Endothelial cell of umbilical vein (primary cell): ENCODE data around the gene ACSBG1. TPM values are rescaled to one million over a fixed set of nuclear protein-coding genes. Genes with fewer than 3 reads are reported as not detected.

Experiments used
- BruUV-seq: library from RNA; stranded (reverse); fragments of 400-500 nt; replicated peaks from 2 replicates; lab custom pipeline; 2021; lab: Mats Ljungman, UMichigan
- CTCF ChIA-PET: fragments of 300-600, 350-600 bp; sonication (Branson Sonifier 250); formaldehyde crosslinking; loops from one replicate; lab custom pipeline; 2021; ENCODE audit warnings: antibody characterized with exemption, inconsistent platforms; lab: Charles Lee
- POLR2A ChIA-PET: fragments of 300-600, 350-600 bp; sonication (Branson Sonifier 250); formaldehyde crosslinking; loops from one replicate; lab custom pipeline; 2021; ENCODE audit warnings: antibody characterized with exemption, inconsistent platforms; lab: Charles Lee
- DNase-seq: peaks from one replicate; pipeline ENCODE4 v3.0.0-alpha.2; 2011; ENCODE audit warnings: low read depth, low spot score
- FAIRE-seq: peaks from 2 replicates; lab custom pipeline; 2011; peaks lifted over from hg19 to GRCh38; lab: Jason Lieb, UNC
- H2AFZ ChIP-seq: 2 replicates; pipeline ENCODE4 v1.6.0; 2012; ENCODE audit warnings: low read depth, low read length, control low read depth, inconsistent platforms
- H3K27ac ChIP-seq: 2 replicates; pipeline ENCODE4 v1.5.1; 2011; ENCODE audit warnings: low read depth, mild to moderate bottlenecking, control low read depth, low read length, moderate library complexity; ENCODE audit not compliant: insufficient read depth
- H3K27me3 ChIP-seq, 2 experiments: 2 replicates each; pipeline versions ENCODE4 v1.6.0 to v1.6.1; 2011; ENCODE audit warnings: low read length in 2 of 2, mixed read lengths in 1 of 2; ENCODE audit not compliant: control insufficient read depth in 2 of 2, insufficient read depth in 2 of 2
- H3K36me3 ChIP-seq, 2 experiments: 2 replicates in 1 of 2; 3 replicates in 1 of 2; pipeline ENCODE4 v1.5.1; 2011; ENCODE audit warnings: low read length in 2 of 2, mild to moderate bottlenecking in 1 of 2, moderate library complexity in 1 of 2; ENCODE audit not compliant: control insufficient read depth in 2 of 2, insufficient read depth in 2 of 2; ENCODE audit errors: extremely low read depth in 1 of 2
- H3K4me1 ChIP-seq: 3 replicates; pipeline ENCODE4 v1.5.1; 2011; ENCODE audit warnings: mild to moderate bottlenecking, low read length; ENCODE audit not compliant: control insufficient read depth, insufficient read depth; ENCODE audit errors: extremely low read depth
- H3K4me2 ChIP-seq: 2 replicates; pipeline ENCODE4 v1.6.1; 2011; ENCODE audit warnings: low read length, control low read depth, mixed read lengths; ENCODE audit not compliant: insufficient read depth
- H3K4me3 ChIP-seq, 3 experiments: fragments of 200-600 bp in 1 of 3; sonication (generic), shearing (Covaris generic) in 1 of 3; replicated peaks in 1 of 3; 2 replicates each; pipeline ENCODE4 v1.5.1; 2011 to 2016; ENCODE audit warnings: control low read depth in 3 of 3, low read length in 3 of 3, mild to moderate bottlenecking in 2 of 3, inconsistent platforms in 1 of 3, low read depth in 1 of 3, moderate library complexity in 1 of 3; ENCODE audit not compliant: insufficient read depth in 1 of 3
- H3K79me2 ChIP-seq: 2 replicates; pipeline ENCODE4 v1.6.0; 2012; ENCODE audit warnings: low read length, inconsistent platforms; ENCODE audit not compliant: control insufficient read depth, insufficient read depth
- H3K9ac ChIP-seq: replicated peaks from 2 replicates; pipeline ENCODE3; 2011; ENCODE audit warnings: low read length, control low read depth; ENCODE audit not compliant: insufficient read depth; ENCODE audit errors: extremely low read depth
- H3K9me1 ChIP-seq: replicated peaks from 3 replicates; pipeline ENCODE4 v1.6.0; 2011; ENCODE audit warnings: mild to moderate bottlenecking, low read length; ENCODE audit not compliant: control insufficient read depth, insufficient read depth; ENCODE audit errors: extremely low read depth
- H3K9me3 ChIP-seq: replicated peaks from 2 replicates; pipeline ENCODE4 v1.5.1; 2012; ENCODE audit warnings: low read length, inconsistent platforms; ENCODE audit not compliant: control insufficient read depth, insufficient read depth
- H4K20me1 ChIP-seq: replicated peaks from 2 replicates; pipeline ENCODE3; 2011; ENCODE audit warnings: mild to moderate bottlenecking, low read length; ENCODE audit not compliant: control insufficient read depth, insufficient read depth; ENCODE audit errors: extremely low read depth
- EZH2 ChIP-seq: IDR thresholded peaks from 2 replicates; pipeline ENCODE4 v1.6.1; 2012; ENCODE audit warnings: borderline replicate concordance, low read depth, mild to moderate bottlenecking, moderate library complexity, low read length, inconsistent platforms; ENCODE audit not compliant: severe bottlenecking
- FOS ChIP-seq: IDR thresholded peaks from 2 replicates; pipeline ENCODE4 v1.6.1; 2011; ENCODE audit warnings: mild to moderate bottlenecking, low read length, moderate library complexity, borderline replicate concordance; ENCODE audit not compliant: insufficient read depth
- GATA2 ChIP-seq: IDR thresholded peaks from 2 replicates; pipeline ENCODE4 v1.7.0; 2011; ENCODE audit warnings: low read depth, mild to moderate bottlenecking, moderate library complexity, mixed read lengths, low read length; ENCODE audit not compliant: insufficient read length, insufficient read depth
- JUN ChIP-seq: IDR thresholded peaks from 2 replicates; pipeline ENCODE4 v1.6.1; 2011; ENCODE audit warnings: borderline replicate concordance, low read depth; ENCODE audit not compliant: insufficient read length, insufficient read depth
- MYC ChIP-seq: IDR thresholded peaks from one replicate; pipeline ENCODE4 v1.6.1; 2011; ENCODE audit warnings: mild to moderate bottlenecking, low read depth, low read length
- POLR2A ChIP-seq: IDR thresholded peaks from 2 replicates; pipeline ENCODE4 v1.6.1; 2012; ENCODE audit warnings: low read depth, mild to moderate bottlenecking, control low read depth, low read length
- POLR2AphosphoS5 ChIP-seq: IDR thresholded peaks from 2 replicates; pipeline ENCODE4 v1.6.1; 2012; ENCODE audit warnings: low read depth, mild to moderate bottlenecking, control low read depth, low read length, moderate library complexity; ENCODE audit not compliant: insufficient read depth
- dilution Hi-C: fragments of 300-500 bp; cut with MboI; formaldehyde crosslinking; loops from one replicate; pipeline ENCODE4 v1.15.0; 2019; ENCODE audit warnings: low sequenced_read_pairs; ENCODE audit not compliant: extremely low pct_ligation_motif_present
- intact Hi-C: fragments of 100-400 bp; cut with micrococcal nuclease; formaldehyde crosslinking; loops from one replicate; pipeline ENCODE4 v1.10.0; 2022
- polyA plus RNA-seq, 4 experiments: library from polyadenylated mRNA; depleted of rRNA in 3 of 4; stranded (reverse) in 3 of 4; unstranded in 1 of 4; fragments of >200 nt; gene quantifications; 2 replicates each; pipeline versions ENCODE4 v1.2.1 to v1.2.3, GENCODE V29; 2011 to 2012; ENCODE audit warnings: missing spikeins in 1 of 4
- total RNA-seq: library from RNA; stranded (reverse); gene quantifications from 2 replicates; pipeline ENCODE4 v1.2.3, GENCODE V29; 2021
- TF ChIP-seq, protein P1 (sequence below), 2 donors: IDR thresholded peaks; 1 replicate in 1 of 2; 2 replicates in 1 of 2; pipeline ENCODE4 v1.5.1; 2011; ENCODE audit warnings: low read length in 2 of 2, mild to moderate bottlenecking in 2 of 2, moderate library complexity in 2 of 2, control low read depth in 1 of 2, inconsistent platforms in 1 of 2, low read depth in 1 of 2; ENCODE audit not compliant: insufficient read depth in 1 of 2; ENCODE audit errors: extremely low read depth in 1 of 2
- TF ChIP-seq, protein P2 (sequence below): IDR thresholded peaks from 2 replicates; pipeline ENCODE4 v1.6.1; 2011; ENCODE audit not compliant: insufficient read depth, insufficient read length

ACSBG1 gene
- total and polyA plus RNA-seq, 2 donors (not counting 3 experiments of a cell fraction or from before 2014, with no cell fraction given), result not detected

DNA sequence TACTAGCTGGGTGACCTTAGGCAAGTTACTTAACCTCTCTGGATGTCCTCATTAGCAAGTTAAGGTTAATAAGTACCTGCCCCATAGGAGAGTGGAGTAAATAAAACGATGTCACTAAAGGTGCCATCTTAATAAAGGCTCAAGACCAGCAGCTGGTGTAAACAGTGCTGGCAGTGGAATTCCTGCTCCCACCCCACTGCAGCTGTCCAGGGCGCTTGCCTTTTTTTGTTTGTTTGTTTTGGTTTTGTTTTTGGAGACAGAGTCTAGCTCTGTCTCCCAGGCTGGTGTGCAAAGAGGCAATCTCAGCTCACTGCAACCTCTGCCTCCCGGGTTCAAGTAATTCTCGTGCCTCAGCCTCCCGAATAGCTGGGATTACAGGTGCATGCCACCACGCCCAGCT lies 56.3 kb downstream of the ACSBG1 start:
- no peaks in the 10 kb centered on the region for H3K9me1 ChIP-seq
- DNase-seq, result no peak
- H3K36me3 ChIP-seq, result no peaks in the 10 kb centered on the region
- H3K4me1 ChIP-seq, result no peaks in the 10 kb centered on the region
- H3K4me2 ChIP-seq, result no peak overlapping the region
- no peak overlapping the region for H3K27ac ChIP-seq
- no peak for FAIRE-seq
- no peak overlapping the region for H2AFZ ChIP-seq
- dilution Hi-C loops (no loop called here), intact Hi-C loops (no loop called here)
- no peaks in the 10 kb centered on the region for H3K27me3 ChIP-seq
- BruUV-seq, result no TSS peak
- POLR2A ChIA-PET, result no interaction called here
- no peaks in the 10 kb centered on the region for H3K79me2 ChIP-seq
- TF ChIP-seq EZH2 (no peak), JUN (no peak), POLR2AphosphoS5 (no peak), MYC (no peak), GATA2 (no peak), FOS (no peak), POLR2A (no peak)
- TF ChIP-seq, protein P1, sequence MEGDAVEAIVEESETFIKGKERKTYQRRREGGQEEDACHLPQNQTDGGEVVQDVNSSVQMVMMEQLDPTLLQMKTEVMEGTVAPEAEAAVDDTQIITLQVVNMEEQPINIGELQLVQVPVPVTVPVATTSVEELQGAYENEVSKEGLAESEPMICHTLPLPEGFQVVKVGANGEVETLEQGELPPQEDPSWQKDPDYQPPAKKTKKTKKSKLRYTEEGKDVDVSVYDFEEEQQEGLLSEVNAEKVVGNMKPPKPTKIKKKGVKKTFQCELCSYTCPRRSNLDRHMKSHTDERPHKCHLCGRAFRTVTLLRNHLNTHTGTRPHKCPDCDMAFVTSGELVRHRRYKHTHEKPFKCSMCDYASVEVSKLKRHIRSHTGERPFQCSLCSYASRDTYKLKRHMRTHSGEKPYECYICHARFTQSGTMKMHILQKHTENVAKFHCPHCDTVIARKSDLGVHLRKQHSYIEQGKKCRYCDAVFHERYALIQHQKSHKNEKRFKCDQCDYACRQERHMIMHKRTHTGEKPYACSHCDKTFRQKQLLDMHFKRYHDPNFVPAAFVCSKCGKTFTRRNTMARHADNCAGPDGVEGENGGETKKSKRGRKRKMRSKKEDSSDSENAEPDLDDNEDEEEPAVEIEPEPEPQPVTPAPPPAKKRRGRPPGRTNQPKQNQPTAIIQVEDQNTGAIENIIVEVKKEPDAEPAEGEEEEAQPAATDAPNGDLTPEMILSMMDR (IDR thresholded peaks at IDR 0.05; ENCODE audit: extremely low read depth in 1 of 2, insufficient read depth in 1 of 2, low read depth in 1 of 2, low read length in 2 of 2), result no peak
- TF ChIP-seq, protein P2, sequence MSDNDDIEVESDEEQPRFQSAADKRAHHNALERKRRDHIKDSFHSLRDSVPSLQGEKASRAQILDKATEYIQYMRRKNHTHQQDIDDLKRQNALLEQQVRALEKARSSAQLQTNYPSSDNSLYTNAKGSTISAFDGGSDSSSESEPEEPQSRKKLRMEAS, result no peak
- H3K4me3 ChIP-seq, result no peak overlapping the region
- CTCF ChIA-PET, result interaction anchor here (0.7 to 5.8 kb wide), 9 partner anchors 12 to 219 kb away, joined by 3 to 57 read pairs (median 3); partner anchors contain the start of gene CIB2
- H3K9ac ChIP-seq, result no peak overlapping the region
- H4K20me1 ChIP-seq, result no peaks in the 10 kb centered on the region
- no peaks in the 10 kb centered on the region for H3K9me3 ChIP-seq
